SU-DHL-6 (cell line): ENCODE measurements around the gene LCE1F.

Experiments
- H2AFZ ChIP-seq: fragments of 200-600 bp; sonication (generic); 2 replicates; pipeline ENCODE4 v1.6.1; 2014; ENCODE audit warnings: low read depth, mild to moderate bottlenecking, moderate library complexity, mixed read lengths, antibody characterized with exemption, low read length; ENCODE audit not compliant: severe bottlenecking
- H3F3A ChIP-seq: fragments of 200-600 bp; shearing (Covaris generic); 2 replicates; pipeline ENCODE4 v1.6.0; 2016; ENCODE audit warnings: antibody characterized with exemption, mild to moderate bottlenecking; ENCODE audit not compliant: insufficient read depth
- H3K27ac ChIP-seq: fragments of 200-600 bp; sonication (generic); 2 replicates; pipeline ENCODE4 v1.5.1; 2016; ENCODE audit warnings: low read depth, mild to moderate bottlenecking, low read length, moderate library complexity, mixed read lengths
- H3K27me3 ChIP-seq: fragments of 200-600 bp; sonication (generic), shearing (Covaris generic); 2 replicates; pipeline ENCODE4 v1.6.0; 2014; ENCODE audit warnings: mild to moderate bottlenecking, low read length
- H3K36me3 ChIP-seq: fragments of 200-600 bp; sonication (generic); 2 replicates; pipeline ENCODE4 v1.6.1; 2014; ENCODE audit warnings: mild to moderate bottlenecking, low read length, mixed read lengths
- H3K4me2 ChIP-seq: fragments of 300-600, 200-600 bp; shearing (Covaris generic), sonication (generic); 2 replicates; pipeline ENCODE4 v1.6.0; 2014; ENCODE audit warnings: low read length, low read depth, mild to moderate bottlenecking; ENCODE audit not compliant: poor library complexity, severe bottlenecking
- H3K4me3 ChIP-seq: fragments of 200-600 bp; sonication (generic); 2 replicates; pipeline ENCODE4 v1.5.1; 2014; ENCODE audit warnings: antibody characterized with exemption, low read length, mild to moderate bottlenecking, mixed read lengths; ENCODE audit not compliant: insufficient read depth, poor library complexity, severe bottlenecking
- H3K79me2 ChIP-seq: fragments of 200-600 bp; sonication (generic); 2 replicates; pipeline ENCODE4 v1.6.1; 2014; ENCODE audit warnings: mild to moderate bottlenecking, low read length, moderate library complexity; ENCODE audit not compliant: insufficient read depth
- H3K9ac ChIP-seq: fragments of 200-600 bp; sonication (generic); 2 replicates; pipeline ENCODE4 v1.7.0; 2014; ENCODE audit warnings: mild to moderate bottlenecking, low read length
- H3K9me2 ChIP-seq: fragments of 200-600 bp; sonication (generic); replicated peaks from 2 replicates; pipeline ENCODE4 v1.6.1; 2014; ENCODE audit warnings: low read length; ENCODE audit not compliant: insufficient read depth
- H3K9me3 ChIP-seq: fragments of 200-600 bp; sonication (generic); 2 replicates; pipeline ENCODE4 v1.6.1; 2014; ENCODE audit warnings: low read length, mixed read lengths; ENCODE audit not compliant: insufficient read depth
- H4K20me1 ChIP-seq: fragments of 200-600 bp; sonication (generic); 2 replicates; pipeline ENCODE4 v1.6.1; 2014; ENCODE audit warnings: low read depth, mild to moderate bottlenecking, antibody characterized with exemption, low read length, moderate library complexity, mixed read lengths
- EZH2phosphoT487 ChIP-seq: fragments of 200-600 bp; sonication (generic), shearing (Covaris generic); conservative IDR thresholded peaks from 2 replicates; pipeline ENCODE4 v1.6.1; 2018; ENCODE audit warnings: mild to moderate bottlenecking, antibody characterized with exemption, low read length, moderate library complexity, mixed read lengths
- TF ChIP-seq, protein P1 (sequence below): fragments of 200-600 bp; sonication (generic); IDR thresholded peaks from one replicate; pipeline ENCODE4 v1.5.1; 2017; ENCODE audit warnings: antibody characterized with exemption, mild to moderate bottlenecking, low read length, moderate library complexity; ENCODE audit not compliant: insufficient read depth, poor library complexity, severe bottlenecking

LCE1F gene

DNA sequence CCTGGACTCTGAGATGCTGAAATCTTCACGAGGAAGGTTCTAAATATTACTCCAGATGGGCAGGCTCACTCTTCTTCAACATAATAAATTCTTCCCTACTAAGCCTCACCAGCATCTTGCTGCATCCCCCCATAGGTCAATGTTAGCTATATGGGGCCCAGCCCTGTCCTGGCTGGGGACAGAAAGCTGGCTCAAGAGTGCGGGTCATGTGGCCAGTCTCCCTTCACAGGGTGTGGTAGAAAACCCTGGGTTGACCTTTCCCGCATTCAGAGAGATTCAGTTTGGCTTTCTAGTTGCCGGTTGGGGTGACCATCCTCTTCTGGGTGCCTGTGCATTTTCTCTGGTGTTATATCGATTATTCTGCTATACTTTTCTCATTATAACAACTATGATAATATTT lies 36.9 kb upstream of the LCE1F start:
- Histone ChIP-seq H3K27ac (no peak overlapping the region), H3F3A (no peaks in the 10 kb centered on the region), H3K4me2 (no peak overlapping the region), H2AFZ (no peak overlapping the region), H4K20me1 (no peaks in the 10 kb centered on the region), H3K36me3 (no peaks in the 10 kb centered on the region), H3K9ac (no peak overlapping the region), H3K79me2 (no peaks in the 10 kb centered on the region), H3K4me3 (no peak overlapping the region), H3K9me3 (no peaks in the 10 kb centered on the region), H3K27me3 (no peaks in the 10 kb centered on the region), H3K9me2 (no peaks in the 10 kb centered on the region)
- TF ChIP-seq EZH2phosphoT487: no peak
- TF ChIP-seq, protein P1, sequence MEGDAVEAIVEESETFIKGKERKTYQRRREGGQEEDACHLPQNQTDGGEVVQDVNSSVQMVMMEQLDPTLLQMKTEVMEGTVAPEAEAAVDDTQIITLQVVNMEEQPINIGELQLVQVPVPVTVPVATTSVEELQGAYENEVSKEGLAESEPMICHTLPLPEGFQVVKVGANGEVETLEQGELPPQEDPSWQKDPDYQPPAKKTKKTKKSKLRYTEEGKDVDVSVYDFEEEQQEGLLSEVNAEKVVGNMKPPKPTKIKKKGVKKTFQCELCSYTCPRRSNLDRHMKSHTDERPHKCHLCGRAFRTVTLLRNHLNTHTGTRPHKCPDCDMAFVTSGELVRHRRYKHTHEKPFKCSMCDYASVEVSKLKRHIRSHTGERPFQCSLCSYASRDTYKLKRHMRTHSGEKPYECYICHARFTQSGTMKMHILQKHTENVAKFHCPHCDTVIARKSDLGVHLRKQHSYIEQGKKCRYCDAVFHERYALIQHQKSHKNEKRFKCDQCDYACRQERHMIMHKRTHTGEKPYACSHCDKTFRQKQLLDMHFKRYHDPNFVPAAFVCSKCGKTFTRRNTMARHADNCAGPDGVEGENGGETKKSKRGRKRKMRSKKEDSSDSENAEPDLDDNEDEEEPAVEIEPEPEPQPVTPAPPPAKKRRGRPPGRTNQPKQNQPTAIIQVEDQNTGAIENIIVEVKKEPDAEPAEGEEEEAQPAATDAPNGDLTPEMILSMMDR: no peak

DNA sequence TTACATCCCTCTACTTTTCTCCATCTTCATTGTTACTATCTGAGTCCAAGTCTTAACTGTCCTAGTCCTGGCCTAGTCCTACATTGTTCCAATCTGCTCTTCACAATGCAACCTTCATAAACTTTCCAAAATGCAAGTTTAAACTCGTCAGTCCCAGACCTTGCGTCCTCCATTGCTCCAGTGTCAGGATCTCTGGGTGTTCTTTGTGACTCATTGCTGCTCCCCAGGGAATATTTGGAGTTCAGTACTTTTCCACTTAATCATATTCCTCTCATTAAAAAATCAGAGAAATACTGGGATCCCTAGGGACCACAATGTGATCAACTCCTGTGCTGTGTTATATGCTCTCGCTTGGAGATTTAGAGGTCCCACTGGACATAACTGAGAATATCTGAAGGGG lies 35.1 kb upstream of the LCE1F start:
- Histone ChIP-seq H3K27ac (no peak overlapping the region), H4K20me1 (no peaks in the 10 kb centered on the region), H3K9me2 (no peaks in the 10 kb centered on the region), H3K9me3 (no peaks in the 10 kb centered on the region), H3K4me2 (no peak overlapping the region), H3K9ac (no peak overlapping the region), H3K36me3 (no peaks in the 10 kb centered on the region), H3K79me2 (no peaks in the 10 kb centered on the region), H3F3A (no peaks in the 10 kb centered on the region), H3K4me3 (no peak overlapping the region), H2AFZ (no peak overlapping the region), H3K27me3 (no peaks in the 10 kb centered on the region)
- TF ChIP-seq, protein P1: no peak
- no peak for TF ChIP-seq EZH2phosphoT487

DNA sequence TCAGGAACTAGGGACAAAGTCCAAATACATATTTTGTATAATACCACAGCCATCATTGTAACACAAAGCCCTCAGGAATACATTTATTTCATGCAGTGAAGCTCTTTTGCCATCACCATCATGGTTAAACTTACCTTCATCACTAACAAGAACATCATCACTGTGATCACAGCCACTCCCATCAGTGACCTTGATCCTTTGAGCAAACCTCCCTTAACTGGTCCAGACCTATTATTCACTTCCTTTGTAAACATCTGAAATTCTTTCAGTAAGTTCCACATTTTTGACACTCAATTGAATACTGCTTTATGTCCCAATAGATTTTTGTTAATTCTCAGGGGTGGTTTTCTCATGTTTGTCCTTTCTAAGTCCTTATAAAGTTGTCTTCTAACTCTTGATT lies 33.3 kb upstream of the LCE1F start:
- Histone ChIP-seq H3K27ac (no peak overlapping the region), H3K79me2 (no peaks in the 10 kb centered on the region), H3K4me3 (no peak overlapping the region), H3K9me3 (no peaks in the 10 kb centered on the region), H2AFZ (no peak overlapping the region), H3K9ac (no peak overlapping the region), H3K9me2 (no peaks in the 10 kb centered on the region), H3F3A (no peaks in the 10 kb centered on the region), H3K27me3 (no peaks in the 10 kb centered on the region), H3K4me2 (no peak overlapping the region), H4K20me1 (no peaks in the 10 kb centered on the region), H3K36me3 (no peaks in the 10 kb centered on the region)
- no peak for TF ChIP-seq EZH2phosphoT487
- TF ChIP-seq, protein P1: no peak
